SK-N-SH (cell line): ENCODE measurements around the gene CACNA2D3.

Experiments
- EP300 ChIP-seq, 2 experiments: IDR thresholded peaks; 2 replicates each; pipeline versions ENCODE4 v1.4.0 to v1.6.1; 2012; ENCODE audit warnings: borderline replicate concordance in 1 of 2, low read depth in 1 of 2, low read length in 1 of 2
- EZH2phosphoT487 ChIP-seq: fragments of 200-600 bp; sonication (generic); IDR thresholded peaks from 2 replicates; pipeline ENCODE4 v1.6.1; 2017; ENCODE audit warnings: low read depth, mixed run types, mild to moderate bottlenecking, antibody characterized with exemption, moderate library complexity, borderline replicate concordance
- FOXM1 ChIP-seq: IDR thresholded peaks from 2 replicates; pipeline ENCODE4 v1.4.0; 2012; ENCODE audit warnings: low read depth, mild to moderate bottlenecking
- MXI1 ChIP-seq: IDR thresholded peaks from 2 replicates; pipeline ENCODE4 v1.6.1; 2012; ENCODE audit warnings: mild to moderate bottlenecking, low read depth, low read length, improper control_type of control experiment
- POLR2AphosphoS5 ChIP-seq: IDR thresholded peaks from 2 replicates; pipeline ENCODE4 v1.6.1; 2012; ENCODE audit warnings: low read depth, low read length
- RAD21 ChIP-seq: IDR thresholded peaks from 2 replicates; pipeline ENCODE4 v1.6.1; 2012; ENCODE audit warnings: mild to moderate bottlenecking, low read length
- RFX5 ChIP-seq: IDR thresholded peaks from 2 replicates; pipeline ENCODE4 v1.6.1; 2012; ENCODE audit warnings: mild to moderate bottlenecking, improper control_type of control experiment, low read length
- TAF1 ChIP-seq: IDR thresholded peaks from 2 replicates; pipeline ENCODE4 v1.6.1; 2012; ENCODE audit warnings: low read depth, mild to moderate bottlenecking, low read length, moderate library complexity, borderline replicate concordance
- USF2 ChIP-seq: fragments of 150-350 bp; IDR thresholded peaks from 2 replicates; pipeline ENCODE4 v1.6.1; 2017; ENCODE audit warnings: antibody characterized with exemption, low read length, low read depth, borderline replicate concordance
- TF ChIP-seq, protein P1 (sequence below): fragments of 200-600 bp; sonication (generic); IDR thresholded peaks from 2 replicates; pipeline ENCODE4 v1.6.1; 2017; ENCODE audit warnings: antibody characterized with exemption, mild to moderate bottlenecking, moderate library complexity
- TF ChIP-seq, protein P2 (sequence below): IDR thresholded peaks from 2 replicates; pipeline ENCODE4 v1.4.0; 2012; ENCODE audit warnings: low read depth, borderline replicate concordance
- TF ChIP-seq, protein P3 (sequence below): IDR thresholded peaks from 2 replicates; pipeline ENCODE4 v1.4.0; 2012; ENCODE audit warnings: low read depth, borderline replicate concordance
- TF ChIP-seq, protein P4 (sequence below): IDR thresholded peaks from 2 replicates; pipeline ENCODE4 v1.6.1; 2012; ENCODE audit warnings: mild to moderate bottlenecking, low read depth, low read length, moderate library complexity
- TF ChIP-seq, protein P5 (sequence below): IDR thresholded peaks from 2 replicates; pipeline ENCODE4 v1.4.0; 2012; ENCODE audit warnings: low read depth

- no peak for TF ChIP-seq EP300 (IDR thresholded peaks at IDR 0.05; ENCODE audit: borderline replicate concordance in 1 of 2, low read depth in 1 of 2, low read length in 1 of 2)
- no peak for TF ChIP-seq POLR2AphosphoS5
- TF ChIP-seq, protein P1, sequence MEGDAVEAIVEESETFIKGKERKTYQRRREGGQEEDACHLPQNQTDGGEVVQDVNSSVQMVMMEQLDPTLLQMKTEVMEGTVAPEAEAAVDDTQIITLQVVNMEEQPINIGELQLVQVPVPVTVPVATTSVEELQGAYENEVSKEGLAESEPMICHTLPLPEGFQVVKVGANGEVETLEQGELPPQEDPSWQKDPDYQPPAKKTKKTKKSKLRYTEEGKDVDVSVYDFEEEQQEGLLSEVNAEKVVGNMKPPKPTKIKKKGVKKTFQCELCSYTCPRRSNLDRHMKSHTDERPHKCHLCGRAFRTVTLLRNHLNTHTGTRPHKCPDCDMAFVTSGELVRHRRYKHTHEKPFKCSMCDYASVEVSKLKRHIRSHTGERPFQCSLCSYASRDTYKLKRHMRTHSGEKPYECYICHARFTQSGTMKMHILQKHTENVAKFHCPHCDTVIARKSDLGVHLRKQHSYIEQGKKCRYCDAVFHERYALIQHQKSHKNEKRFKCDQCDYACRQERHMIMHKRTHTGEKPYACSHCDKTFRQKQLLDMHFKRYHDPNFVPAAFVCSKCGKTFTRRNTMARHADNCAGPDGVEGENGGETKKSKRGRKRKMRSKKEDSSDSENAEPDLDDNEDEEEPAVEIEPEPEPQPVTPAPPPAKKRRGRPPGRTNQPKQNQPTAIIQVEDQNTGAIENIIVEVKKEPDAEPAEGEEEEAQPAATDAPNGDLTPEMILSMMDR = no peak
- TF ChIP-seq, protein P2, sequence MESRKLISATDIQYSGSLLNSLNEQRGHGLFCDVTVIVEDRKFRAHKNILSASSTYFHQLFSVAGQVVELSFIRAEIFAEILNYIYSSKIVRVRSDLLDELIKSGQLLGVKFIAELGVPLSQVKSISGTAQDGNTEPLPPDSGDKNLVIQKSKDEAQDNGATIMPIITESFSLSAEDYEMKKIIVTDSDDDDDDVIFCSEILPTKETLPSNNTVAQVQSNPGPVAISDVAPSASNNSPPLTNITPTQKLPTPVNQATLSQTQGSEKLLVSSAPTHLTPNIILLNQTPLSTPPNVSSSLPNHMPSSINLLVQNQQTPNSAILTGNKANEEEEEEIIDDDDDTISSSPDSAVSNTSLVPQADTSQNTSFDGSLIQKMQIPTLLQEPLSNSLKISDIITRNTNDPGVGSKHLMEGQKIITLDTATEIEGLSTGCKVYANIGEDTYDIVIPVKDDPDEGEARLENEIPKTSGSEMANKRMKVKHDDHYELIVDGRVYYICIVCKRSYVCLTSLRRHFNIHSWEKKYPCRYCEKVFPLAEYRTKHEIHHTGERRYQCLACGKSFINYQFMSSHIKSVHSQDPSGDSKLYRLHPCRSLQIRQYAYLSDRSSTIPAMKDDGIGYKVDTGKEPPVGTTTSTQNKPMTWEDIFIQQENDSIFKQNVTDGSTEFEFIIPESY = no peak
- no peak for TF ChIP-seq EZH2phosphoT487
- TF ChIP-seq, protein P3, sequence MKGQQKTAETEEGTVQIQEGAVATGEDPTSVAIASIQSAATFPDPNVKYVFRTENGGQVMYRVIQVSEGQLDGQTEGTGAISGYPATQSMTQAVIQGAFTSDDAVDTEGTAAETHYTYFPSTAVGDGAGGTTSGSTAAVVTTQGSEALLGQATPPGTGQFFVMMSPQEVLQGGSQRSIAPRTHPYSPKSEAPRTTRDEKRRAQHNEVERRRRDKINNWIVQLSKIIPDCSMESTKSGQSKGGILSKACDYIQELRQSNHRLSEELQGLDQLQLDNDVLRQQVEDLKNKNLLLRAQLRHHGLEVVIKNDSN = no peak
- no peak for TF ChIP-seq RFX5
- TF ChIP-seq, protein P4, sequence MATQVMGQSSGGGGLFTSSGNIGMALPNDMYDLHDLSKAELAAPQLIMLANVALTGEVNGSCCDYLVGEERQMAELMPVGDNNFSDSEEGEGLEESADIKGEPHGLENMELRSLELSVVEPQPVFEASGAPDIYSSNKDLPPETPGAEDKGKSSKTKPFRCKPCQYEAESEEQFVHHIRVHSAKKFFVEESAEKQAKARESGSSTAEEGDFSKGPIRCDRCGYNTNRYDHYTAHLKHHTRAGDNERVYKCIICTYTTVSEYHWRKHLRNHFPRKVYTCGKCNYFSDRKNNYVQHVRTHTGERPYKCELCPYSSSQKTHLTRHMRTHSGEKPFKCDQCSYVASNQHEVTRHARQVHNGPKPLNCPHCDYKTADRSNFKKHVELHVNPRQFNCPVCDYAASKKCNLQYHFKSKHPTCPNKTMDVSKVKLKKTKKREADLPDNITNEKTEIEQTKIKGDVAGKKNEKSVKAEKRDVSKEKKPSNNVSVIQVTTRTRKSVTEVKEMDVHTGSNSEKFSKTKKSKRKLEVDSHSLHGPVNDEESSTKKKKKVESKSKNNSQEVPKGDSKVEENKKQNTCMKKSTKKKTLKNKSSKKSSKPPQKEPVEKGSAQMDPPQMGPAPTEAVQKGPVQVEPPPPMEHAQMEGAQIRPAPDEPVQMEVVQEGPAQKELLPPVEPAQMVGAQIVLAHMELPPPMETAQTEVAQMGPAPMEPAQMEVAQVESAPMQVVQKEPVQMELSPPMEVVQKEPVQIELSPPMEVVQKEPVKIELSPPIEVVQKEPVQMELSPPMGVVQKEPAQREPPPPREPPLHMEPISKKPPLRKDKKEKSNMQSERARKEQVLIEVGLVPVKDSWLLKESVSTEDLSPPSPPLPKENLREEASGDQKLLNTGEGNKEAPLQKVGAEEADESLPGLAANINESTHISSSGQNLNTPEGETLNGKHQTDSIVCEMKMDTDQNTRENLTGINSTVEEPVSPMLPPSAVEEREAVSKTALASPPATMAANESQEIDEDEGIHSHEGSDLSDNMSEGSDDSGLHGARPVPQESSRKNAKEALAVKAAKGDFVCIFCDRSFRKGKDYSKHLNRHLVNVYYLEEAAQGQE = no peak
- no peak for TF ChIP-seq RAD21
- TF ChIP-seq, protein P5, sequence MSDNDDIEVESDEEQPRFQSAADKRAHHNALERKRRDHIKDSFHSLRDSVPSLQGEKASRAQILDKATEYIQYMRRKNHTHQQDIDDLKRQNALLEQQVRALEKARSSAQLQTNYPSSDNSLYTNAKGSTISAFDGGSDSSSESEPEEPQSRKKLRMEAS = no peak
- no peak for TF ChIP-seq USF2
- no peak for TF ChIP-seq TAF1
- TF ChIP-seq FOXM1 = no peak
- TF ChIP-seq MXI1 = no peak
These were observed 425.5 kb downstream of the CACNA2D3 start for GRCh38 chr3:54547846-54548245.
